KBM-7 (cell line): Measurements from ENCODE around the gene CCND1.

Experiments
- DNase-seq: peaks from one replicate; pipeline ENCODE4 v3.0.0-alpha.2; 2015
- in situ Hi-C: fragments of 300-500 bp; cut with MboI; formaldehyde crosslinking; loops from 2 replicates; pipeline ENCODE4 v1.14.3; 2020; ENCODE audit warnings: low sequenced_read_pairs, low pct_unique_long_range_greater_than_20kb, mixed read lengths

Gene CCND1

DNA sequence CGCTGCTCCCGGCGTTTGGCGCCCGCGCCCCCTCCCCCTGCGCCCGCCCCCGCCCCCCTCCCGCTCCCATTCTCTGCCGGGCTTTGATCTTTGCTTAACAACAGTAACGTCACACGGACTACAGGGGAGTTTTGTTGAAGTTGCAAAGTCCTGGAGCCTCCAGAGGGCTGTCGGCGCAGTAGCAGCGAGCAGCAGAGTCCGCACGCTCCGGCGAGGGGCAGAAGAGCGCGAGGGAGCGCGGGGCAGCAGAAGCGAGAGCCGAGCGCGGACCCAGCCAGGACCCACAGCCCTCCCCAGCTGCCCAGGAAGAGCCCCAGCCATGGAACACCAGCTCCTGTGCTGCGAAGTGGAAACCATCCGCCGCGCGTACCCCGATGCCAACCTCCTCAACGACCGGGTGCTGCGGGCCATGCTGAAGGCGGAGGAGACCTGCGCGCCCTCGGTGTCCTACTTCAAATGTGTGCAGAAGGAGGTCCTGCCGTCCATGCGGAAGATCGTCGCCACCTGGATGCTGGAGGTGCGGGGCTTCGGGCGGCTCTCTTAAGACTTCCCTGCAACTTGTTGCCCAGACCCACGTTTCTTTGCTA is at the start of gene CCND1:
CCND1 (plus strand) TSS at position 162 of the 587 bp plus-strand sequence; CDS start at position 320, 158 bp downstream.
- DNase-seq, result peak; percentile 28
- in situ Hi-C loops, result no loop called here

DNA sequence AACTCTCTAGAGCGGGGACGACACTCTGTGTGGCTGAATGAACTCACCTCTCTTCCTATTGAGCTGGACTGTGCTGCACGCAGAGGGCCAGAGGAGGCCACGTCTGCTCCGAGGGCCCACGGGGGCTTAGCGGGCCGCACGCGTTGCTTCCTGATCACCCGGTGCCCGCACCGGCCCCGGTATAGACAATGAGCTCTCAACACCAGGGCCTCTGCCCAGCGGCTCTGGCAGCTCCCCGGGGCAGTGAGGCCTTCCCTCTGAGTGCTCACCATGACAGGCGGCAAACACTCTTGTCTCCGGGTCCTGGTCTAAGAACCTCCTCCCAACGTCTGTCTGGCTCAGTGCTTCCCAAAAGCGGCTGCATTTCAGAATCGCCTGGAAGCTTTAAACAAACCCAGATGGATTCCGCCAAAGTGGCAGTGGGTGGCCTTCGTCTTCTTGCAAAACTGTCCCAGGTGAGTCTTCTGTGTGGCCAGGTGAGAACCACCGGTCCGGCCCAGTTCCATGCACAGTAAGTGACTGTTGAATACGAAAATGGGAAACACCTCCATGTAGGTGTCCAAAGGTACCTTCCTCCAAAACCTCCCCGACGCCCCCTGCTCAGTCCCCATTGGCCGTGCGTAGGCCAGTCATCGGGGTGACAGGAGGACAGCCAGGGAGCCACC is 47.8 kb upstream of the CCND1 start:
- DNase-seq, result no peak
- in situ Hi-C loops, result no loop called here

DNA sequence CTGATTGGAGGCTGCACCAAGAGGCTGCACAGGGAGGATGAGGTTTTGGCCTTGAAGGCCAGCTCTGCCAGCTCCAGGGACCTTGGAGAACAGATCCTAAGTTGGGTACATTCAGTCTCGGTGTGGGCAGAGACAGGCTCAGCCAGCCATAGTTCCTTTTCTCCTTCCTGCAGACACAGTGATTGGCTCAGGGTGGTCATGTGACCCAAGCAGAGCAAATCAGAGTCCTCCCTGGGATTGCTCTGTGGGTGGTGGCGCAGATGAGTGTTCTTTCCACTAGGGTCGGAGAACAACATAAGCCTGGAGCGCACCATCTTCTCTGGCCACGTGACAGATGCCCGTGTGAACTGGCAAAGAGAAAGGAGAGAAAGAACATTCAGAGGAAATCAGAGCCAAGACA is 47.1 kb upstream of the CCND1 start:
- in situ Hi-C loops, result no loop called here

DNA sequence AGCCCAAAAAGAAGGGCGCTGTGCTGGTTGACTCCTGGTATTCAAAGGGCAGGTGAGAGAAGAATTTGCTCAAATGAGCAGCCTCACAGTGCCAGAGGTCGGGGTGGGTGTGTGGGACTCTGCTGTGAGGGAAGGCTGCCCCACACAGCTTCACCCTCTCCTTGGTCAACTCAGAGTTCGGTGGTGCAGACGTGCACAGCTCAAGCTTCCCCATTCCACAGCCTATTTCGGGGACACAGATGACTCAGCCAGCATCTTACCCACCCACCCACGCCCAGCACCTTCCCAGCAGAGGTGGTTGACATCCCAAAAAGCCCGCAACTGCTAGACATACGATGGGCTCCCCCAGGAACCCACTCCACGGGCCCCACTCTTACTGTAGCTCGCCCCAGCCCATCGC is 46.5 kb upstream of the CCND1 start:
- in situ Hi-C loops, result no loop called here
- DNase-seq, result no peak

More for the DNA sequence above, 47.1 kb upstream of the CCND1 start:
- no peak for DNase-seq

DNA sequence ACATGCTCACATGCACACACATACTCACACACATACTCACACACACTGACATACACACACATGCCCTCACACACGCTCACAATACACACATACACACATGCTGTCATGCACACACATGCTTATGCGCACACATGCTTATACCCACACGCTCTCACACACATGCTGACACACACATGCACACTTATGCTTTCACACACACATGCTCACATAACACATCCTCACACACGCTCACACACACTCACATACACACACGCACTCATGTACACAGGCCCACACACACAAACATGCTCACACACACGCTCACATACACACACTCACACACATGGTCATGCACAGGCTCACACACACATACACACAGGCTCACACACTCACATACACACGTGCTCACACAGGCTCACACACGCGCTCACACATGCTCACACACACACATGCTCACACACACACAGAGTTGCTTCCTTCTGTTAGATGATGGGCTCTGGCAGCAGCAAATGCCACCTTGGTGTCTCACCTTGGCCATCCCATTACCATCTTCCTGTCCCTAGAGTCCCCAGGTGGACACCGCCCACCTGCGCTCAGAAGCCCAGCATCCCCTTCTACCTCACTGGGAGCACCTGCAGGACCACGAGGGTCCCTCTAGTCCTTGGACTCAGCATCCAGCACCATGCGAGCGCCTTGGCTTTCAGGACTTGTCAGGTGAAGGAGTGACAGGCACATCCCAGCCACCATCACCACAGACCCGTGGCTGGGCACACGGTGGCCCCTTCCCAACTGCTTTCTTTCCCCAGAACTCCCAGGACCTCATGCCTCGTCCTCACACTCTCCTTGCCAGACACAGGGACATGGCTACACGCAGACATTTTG is 44.9 kb upstream of the CCND1 start:
- DNase-seq, result no peak
- in situ Hi-C loops, result no loop called here

DNA sequence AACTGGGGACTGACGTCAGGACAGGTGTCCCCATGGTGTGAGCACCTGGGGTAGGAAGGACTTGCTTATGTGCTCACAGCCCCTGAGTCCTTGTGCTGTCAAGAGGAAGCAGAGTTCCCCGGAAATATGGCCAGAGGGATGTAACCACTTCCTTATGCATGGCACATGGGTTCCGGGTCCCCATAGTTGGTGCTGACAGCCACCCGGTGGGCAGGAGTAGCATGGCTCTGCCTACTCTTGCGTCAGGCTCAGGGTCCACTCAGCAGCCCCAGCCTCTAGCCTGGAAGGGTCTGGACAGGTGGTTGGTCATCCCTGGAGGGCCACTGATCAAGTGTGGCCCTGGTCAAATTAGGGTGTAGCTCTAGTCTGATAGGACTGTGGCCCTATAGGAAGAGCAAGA is 42.8 kb upstream of the CCND1 start:
- no peak for DNase-seq
- in situ Hi-C loops, result no loop called here

DNA sequence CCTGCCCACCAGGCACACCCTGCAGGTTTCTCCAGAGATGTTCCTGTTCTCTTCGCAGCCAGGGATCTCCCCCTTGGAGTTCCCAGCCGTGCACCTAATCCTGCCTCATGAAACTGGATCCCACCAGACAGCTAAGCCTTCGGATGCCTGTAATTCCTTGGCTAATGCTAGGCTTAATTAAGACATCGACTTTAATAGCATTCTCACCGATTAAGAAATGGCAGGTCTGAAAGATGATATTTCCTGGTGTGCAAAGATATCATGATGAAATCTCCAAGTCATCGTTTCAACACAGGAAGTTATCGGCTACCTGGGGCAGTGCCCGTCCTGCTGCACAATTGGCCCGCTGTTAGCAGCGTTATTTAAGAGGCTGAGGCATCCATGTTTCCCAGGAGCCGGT is 41.5 kb upstream of the CCND1 start:
- DNase-seq, result no peak
- in situ Hi-C loops, result no loop called here

DNA sequence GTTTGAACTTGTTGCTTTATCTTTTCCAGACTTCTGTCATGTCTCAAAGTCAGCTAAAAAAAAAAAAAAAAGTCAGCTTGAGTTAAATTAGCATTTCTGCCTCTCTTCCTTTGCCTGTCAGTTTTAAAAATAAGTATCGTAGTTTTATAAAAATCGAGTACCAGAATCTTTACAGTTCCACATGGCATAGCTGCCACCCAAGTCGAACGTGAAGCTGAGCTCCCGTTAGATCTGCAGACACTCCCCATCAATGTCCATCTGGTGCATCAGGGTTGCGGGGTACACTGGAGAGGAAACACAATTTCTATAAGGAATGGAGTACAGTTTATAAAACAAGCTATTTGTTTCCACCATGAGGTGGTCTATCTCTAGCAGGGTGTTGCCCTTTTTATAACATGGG is 41.0 kb upstream of the CCND1 start:
- DNase-seq, result no peak
- in situ Hi-C loops, result no loop called here

DNA sequence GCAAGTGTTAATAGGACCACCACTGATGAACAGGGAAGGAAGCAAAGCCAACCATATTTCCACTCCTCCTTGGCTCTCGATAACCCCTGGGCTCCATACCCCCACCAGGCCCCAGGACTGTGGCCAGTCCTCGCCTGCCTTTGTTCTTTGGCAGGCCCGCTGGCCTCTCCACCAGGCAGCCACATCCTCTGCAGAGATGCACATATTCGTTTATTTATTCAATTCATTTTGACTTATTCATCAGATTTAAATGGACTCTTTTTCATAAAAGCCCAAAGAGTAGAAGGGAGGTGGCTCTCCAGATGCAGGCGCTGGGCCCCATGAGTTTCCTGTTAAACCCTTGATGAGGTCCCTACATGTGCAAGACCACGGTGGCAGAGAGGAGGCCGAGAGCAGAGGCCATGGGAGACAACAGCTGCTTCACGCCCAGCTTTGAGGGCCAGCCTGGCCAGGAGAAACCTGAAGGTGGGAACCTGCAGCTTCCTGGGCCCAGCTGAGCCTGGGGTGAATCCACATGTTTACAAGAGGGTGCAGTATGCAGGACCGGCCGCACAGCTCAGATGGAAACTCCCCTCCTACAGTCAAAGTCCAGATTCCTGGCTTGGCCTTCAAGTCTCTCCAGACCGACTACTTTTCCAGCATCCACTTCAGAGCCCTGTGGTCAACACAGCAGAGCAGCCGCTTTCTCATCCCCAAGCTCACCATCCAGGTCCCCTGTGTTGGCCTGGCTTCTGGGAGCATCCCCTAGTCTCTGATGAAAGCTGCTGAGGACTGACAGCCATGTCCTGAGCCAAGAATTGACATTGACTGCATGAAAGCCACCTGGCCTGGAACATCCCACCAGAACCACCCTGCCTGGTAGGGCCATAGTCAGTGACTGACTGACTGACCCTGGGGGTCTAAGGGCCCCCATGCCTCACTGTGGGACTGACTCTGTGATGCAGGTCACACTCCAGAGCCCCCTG is 39.7 kb upstream of the CCND1 start:
- no peak for DNase-seq
- in situ Hi-C loops, result no loop called here

DNA sequence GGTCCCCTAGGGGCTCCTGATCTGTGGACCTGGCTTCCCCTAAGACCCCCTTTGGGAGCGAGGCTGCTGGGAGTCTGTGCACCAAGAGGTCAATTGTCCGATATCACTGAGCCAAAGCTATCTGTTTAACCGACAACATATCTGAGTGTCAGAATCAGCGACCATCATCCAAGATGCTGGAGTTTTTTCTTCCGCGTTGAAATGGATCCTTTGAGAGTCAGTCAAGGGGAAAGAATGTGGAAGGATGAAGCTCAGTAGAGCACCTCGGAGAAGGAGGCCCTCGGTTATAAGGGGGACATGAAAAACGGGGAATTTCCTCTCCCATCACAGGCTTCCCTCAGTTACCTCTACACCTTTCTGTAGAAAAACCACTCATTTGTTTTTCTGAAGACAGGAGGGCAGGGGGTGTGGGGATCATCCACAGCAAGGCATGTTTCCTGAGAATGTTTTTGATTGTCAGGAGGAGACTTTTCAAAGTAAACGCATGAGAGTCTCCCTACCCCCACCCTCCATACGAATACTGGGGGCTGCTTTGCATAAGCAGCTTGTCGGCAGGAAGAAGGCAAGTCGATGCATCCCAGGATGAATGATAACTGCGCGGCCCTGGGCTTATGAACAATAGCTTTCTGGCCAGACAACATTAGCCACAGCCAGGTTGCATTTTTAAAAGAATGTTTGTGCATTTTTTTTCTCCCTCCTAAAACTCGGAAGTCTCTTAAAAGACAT is 37.7 kb upstream of the CCND1 start:
- in situ Hi-C loops, result no loop called here
- DNase-seq, result no peak

DNA sequence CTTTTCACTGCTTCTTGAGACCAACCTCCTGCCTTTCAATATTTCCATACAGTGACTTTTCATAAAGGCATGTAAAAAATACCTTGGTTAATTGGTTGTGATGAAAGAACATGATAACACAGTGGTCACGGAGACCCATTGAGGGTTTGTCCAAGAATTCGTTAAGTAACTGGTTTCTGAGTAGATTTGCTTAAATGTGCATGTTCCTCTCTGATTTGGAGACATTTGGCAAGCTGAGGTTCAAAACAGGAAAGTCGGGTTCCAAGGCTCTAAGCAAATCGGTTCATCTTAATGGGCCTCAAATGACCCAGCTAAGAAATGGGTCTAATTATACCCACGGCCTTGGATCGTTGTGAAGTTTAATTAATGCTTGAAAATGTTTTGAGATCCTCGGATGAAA is 36.9 kb upstream of the CCND1 start:
- DNase-seq, result no peak
- in situ Hi-C loops, result no loop called here

DNA sequence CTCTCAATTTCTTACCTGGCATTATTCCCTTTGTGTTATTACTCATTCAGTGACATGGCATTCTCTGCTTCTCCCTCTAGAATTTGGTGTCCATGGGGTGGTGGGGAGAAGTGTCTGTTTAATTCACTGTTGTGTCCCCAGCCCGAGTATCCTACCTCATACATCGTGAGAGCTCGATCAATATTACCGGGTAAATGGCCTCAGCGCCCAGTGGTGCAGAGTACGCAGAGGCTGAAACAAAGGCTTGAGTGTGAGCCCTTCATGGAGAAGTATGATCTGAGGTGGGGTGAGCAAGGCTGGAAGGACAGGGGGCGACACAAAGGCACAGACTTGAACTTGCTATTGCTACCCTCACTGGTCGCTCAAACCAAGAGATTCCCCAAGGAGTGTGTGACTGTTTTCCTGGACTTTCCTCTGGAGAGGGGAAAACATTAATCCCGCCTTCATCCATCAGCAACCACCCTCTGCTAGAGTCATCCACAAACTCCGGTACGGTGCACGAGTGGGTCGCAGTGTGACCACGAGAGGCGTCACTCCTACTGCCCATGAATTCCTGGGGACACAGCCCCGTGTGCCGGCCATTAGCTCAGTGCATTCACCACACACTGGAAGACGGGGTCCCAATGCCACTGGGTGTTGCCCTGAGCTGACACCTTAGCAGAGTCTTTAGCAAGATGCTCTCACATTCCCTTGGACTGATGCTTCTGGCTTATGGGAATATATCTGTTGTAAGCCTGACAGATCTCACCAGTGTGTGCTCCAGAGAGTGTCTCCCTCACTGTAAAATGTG is 35.0 kb upstream of the CCND1 start:
- in situ Hi-C loops, result no loop called here
- DNase-seq, result no peak

DNA sequence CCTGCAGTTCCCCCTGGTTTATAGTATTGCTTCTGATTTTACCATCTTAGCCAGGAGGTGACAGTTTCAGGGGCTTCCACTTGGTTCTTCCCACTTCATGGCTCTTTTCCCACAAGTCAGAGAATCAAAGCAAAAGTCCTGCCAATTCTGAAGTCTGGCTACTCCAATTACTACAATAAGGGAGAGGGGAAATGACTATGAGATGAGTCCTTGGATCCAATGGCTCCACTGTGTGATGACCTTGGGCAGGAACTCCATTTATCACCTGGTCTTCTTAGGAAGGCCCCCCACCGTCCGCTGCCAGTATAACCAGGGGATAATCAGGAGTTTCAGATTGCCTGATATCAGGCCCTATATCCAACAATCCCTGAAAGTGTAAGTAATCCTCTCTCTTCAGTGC is 31.6 kb upstream of the CCND1 start:
- DNase-seq, result no peak
- in situ Hi-C loops, result no loop called here

DNA sequence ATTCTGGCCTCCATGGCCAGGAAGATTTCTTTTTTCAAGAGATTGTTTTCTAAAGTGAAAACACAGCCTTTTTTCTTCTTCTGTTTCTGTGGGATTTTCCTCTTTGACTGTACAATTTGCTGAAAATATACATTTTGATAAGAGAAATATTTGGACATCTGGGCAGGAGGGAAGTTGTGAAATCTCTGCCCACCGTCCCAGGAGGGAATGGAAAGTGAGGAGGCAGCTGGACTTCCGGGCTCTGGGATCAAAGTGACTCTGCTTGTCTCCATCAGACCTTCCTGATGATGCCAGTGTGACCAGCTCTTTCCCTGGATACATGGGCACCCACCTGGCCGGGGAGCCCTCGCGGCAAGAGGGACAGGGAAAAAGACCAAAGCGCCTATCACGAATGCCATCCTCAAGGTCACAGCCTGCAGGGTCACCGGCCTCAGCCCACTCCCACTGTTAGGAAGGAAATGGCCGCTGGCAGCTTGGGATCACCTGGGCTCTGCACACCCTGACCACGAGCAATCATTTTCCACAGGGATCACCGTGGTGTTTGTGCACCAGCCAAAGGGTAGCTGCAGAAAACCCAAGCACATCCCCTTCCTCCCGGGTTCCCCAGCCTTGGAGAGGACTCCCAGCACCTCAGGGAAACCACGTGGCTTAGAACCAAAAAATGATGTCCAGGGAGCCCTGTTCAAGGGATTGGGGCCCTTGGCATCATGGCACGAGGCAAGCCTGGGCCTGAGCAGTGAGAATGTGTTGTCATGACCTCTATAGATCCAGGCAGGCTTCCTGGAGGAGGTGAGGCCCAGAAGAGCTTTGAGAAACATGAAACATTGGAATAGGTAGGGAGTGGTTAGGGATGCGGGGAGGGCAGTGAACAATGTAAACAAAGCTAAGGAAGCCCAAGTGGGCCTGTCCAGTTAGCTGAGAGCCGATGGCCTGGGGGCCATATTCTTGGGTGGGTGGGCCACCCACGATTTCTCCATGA is 29.1 kb upstream of the CCND1 start:
- no peak for DNase-seq
- in situ Hi-C loops, result no loop called here

DNA sequence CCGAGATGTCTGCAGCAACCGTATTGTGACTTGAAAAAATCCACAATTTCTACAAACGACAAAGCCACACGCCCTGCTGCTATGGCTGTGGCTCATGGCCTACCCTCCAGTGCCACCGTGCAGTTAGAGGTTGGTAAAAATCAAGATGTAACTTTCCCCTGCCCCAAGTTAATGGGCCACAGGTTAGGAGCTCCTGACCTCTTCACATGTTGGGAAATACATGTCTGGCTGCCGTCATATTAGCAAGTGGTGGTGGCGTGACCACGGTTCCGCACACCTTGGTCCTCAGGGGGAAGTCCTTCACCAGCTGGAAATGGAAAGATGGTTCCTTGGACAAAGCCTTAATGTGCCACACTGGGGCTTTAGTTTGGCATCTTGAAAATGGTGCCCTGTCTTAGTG is 27.4 kb upstream of the CCND1 start:
- DNase-seq, result no peak
- in situ Hi-C loops, result no loop called here

DNA sequence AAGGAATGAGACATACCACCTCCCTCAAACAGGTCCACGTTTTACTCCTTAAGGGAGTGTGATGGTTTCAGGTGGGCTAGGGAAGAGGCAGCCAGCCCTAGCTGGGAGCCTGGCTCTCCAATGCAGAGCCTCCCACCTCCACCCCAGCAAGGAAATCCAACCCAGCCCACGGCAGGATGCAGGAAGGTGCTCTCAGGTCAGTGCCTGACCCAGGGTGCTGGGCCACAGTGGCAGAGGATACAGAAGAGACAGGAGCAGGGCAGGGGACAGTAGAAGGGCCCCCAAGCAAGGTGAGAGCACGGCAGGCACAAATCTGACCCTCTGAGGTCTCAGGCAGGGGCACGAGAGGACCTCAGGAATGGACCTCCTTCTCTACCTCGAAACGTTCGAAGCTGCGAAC is 26.9 kb upstream of the CCND1 start:
- in situ Hi-C loops, result no loop called here
- no peak for DNase-seq
